Heart left ventricle (tissue), 16 donors: Measurements from ENCODE around the gene ILF2. TPM values are rescaled to one million over a fixed set of nuclear protein-coding genes. Genes with fewer than 3 reads are reported as not detected.

Experiments used
- ATAC-seq, 4 donors: fragments of 200-7000 bp; cut with Tn5 transposase; one replicate each; pipeline ENCODE4 v1.9.1; 2020 to 2022; ENCODE audit warnings: moderate library complexity in 4 of 4, mild to moderate bottlenecking in 3 of 4, moderate number of reproducible peaks in 1 of 4
- DNase-seq, 5 donors: peaks; one replicate each; pipeline ENCODE4 v3.0.0-alpha.2; 2020
- H3K27ac ChIP-seq, 12 donors: fragments of 200-600 bp; sonication (generic) in 4 of 12; one replicate each; pipeline versions ENCODE4 v1.5.0 to v1.8.0; 2016 to 2022; ENCODE audit warnings: mild to moderate bottlenecking in 2 of 12
- H3K27me3 ChIP-seq, 9 donors: fragments of 200-600 bp; sonication (generic) in 2 of 9; one replicate each; pipeline versions ENCODE4 v1.5.1 to v1.8.0; 2016 to 2022; ENCODE audit warnings: mild to moderate bottlenecking in 3 of 9
- H3K36me3 ChIP-seq, 9 donors: fragments of 200-600 bp; sonication (generic) in 2 of 9; one replicate each; pipeline versions ENCODE4 v1.5.0 to v1.8.0; 2018 to 2022; ENCODE audit warnings: mild to moderate bottlenecking in 2 of 9
- H3K4me1 ChIP-seq, 12 donors: fragments of 200-600 bp; sonication (generic) in 4 of 12; one replicate each; pipeline versions ENCODE4 v1.5.0 to v1.8.0; 2016 to 2022; ENCODE audit warnings: mild to moderate bottlenecking in 3 of 12
- H3K4me3 ChIP-seq, 12 donors: fragments of 200-600 bp; sonication (generic) in 4 of 12; one replicate each; pipeline versions ENCODE4 v1.5.0 to v1.8.0; 2017 to 2022; ENCODE audit warnings: mild to moderate bottlenecking in 9 of 12, moderate library complexity in 4 of 12
- H3K9me3 ChIP-seq, 12 donors: fragments of 200-600 bp; sonication (generic) in 4 of 12; one replicate each; pipeline versions ENCODE4 v1.5.0 to v1.8.0; 2016 to 2022; ENCODE audit warnings: mild to moderate bottlenecking in 1 of 12
- CTCF ChIP-seq, 12 donors: fragments of 200-600 bp; sonication (generic) in 4 of 12; IDR thresholded peaks; one replicate each; pipeline versions ENCODE4 v1.5.0 to v1.8.0; 2018 to 2022; ENCODE audit warnings: antibody characterized with exemption in 12 of 12, mild to moderate bottlenecking in 5 of 12
- POLR2A ChIP-seq, 2 donors: fragments of 450-650 bp; IDR thresholded peaks; one replicate each; pipeline ENCODE4 v1.6.1; 2017; ENCODE audit warnings: antibody characterized with exemption in 2 of 2, mild to moderate bottlenecking in 2 of 2, moderate library complexity in 2 of 2
- WGBS, 4 donors: extraction: QIAGEN DNeasy Blood & Tissue Kit in 2 of 4; methylation state at CpG; one replicate each; pipeline versions ENCODE4 v1.1.5 to v1.1.7; 2013 to 2018; 5-methylcytosine and 5-hydroxymethylcytosine counted together
- intact Hi-C, 10 donors: fragments of 100-400 bp; cut with DNase I; formaldehyde crosslinking; loops; one replicate each; pipeline versions ENCODE4 v1.11.1 to v1.14.2; 2022
- polyA plus RNA-seq, 2 donors: library from polyadenylated mRNA; stranded (reverse); fragments of 200-250 nt; gene quantifications; one replicate each; pipeline ENCODE4 v1.2.3, GENCODE V29; 2013
- total RNA-seq, 9 donors: library from RNA; depleted of rRNA in 2 of 9; stranded (reverse); fragments of >200 nt in 2 of 9; fragmentation: NEBNext Ultra II Directional in 3 of 9; extraction: Animal tissue kit (Norgen Biotek cat#: 25700) in 3 of 9; gene quantifications; one replicate each; pipeline versions ENCODE4 v1.1.0 to v1.2.4, GENCODE V29; 2016 to 2023
- donor health status: ischemic (EF 13 %, LVEDD 7.1; RV severe dilation, severe dysfunction).
- donor health status: healthy with polysubstance abuse.
- donor health status: DM: no; HTN: yes; CAD: no.
- donor health status: DM: no; HTN: no; CAD: no.
- donor health status: ischemic (EF 25% LVEDD 6.9; RV normal size, moderate dysfunction).
- donor health status: ischemic (EF 25% LVEDD 5.7; RV mildly dilated, moderate dysfunction).
- donor health status: healthy.
- donor health status: DM: yes; HTN: yes; CAD: no.
- donor health status: ischemic (EF 35%, LVEDD 5.7; RV mildly dilated, moderate dysfunction).
- donor health status: nonischemic (EF 11% LVEDD 7.7; RV severe dilation, severe dysfunction).
- donor health status: DM: yes; HTN: yes; CAD: no.
- donor health status: PGD.
- donor health status: ischemic (EF 29% LVEDD 5.4; RV normal size, mild dysfunction).
- donor health status: nonischemic (EF 23%, LVEDD 6.1; RV moderate dilation, normal function).

The ILF2 gene
- total and polyA plus RNA-seq, 11 donors: 22.1 to 163 (median 74.2) TPM

DNA sequence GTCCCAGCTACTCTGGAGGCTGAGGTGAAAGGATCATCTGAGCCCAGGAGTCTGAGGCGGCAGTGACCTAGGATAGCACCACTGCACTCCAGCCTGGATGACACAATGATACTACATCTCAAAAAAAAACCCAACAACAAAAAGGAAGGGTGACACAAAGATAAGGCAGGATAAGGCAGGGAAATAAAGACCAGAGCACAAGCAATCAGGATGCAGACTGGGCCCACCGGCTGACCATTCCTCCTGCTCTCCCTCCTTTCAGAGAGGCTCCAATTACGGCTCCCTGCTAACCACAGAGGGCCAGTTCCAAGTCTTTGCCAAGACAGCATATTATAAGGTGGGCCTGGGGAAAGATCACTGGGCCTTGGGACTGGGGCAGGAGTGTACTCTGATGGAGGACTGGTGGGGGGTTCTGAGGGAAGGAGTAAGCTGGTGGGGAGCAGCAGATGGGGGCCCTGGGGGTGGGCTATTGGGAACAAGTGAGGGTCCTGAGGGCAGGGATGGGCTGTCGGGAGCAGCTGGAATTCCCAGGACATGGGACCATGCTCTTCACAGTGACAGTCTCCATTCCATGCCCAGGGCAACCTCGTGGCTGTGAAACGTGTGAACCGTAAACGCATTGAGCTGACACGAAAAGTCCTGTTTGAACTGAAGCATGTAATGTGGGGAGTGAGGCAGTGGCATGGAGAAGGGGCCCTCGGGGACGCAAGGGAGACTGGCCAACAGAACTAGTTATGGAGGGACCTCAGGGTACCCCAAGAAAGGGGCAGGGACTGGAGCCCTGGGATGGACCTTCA lies 14.9 kb upstream of the ILF2 start:
- intact Hi-C loops: no loop called here
- TF ChIP-seq CTCF (IDR thresholded peaks at IDR 0.05): no peak
- no peak for TF ChIP-seq POLR2A (IDR thresholded peaks at IDR 0.05)

GRCh38 chr1:153684892-153685291 lies 14.1 kb upstream of the ILF2 start:
- ATAC-seq (no peak), DNase-seq (peak in 1 of 5 donors; percentile 44)
- peaks cover 0 to 39% (median 15%) of the 10 kb centered on the region in 9 donors for H3K36me3 ChIP-seq
- peaks cover 0 to 5% (median 0%) of the 10 kb centered on the region in 12 donors for H3K4me1 ChIP-seq
- H3K27me3 ChIP-seq: peaks cover 0 to 8% (median 0%) of the 10 kb centered on the region in 9 donors
- intact Hi-C loops: no loop called here
- H3K4me3 ChIP-seq: no peak overlapping the region
- no peak overlapping the region for H3K27ac ChIP-seq
- no peaks in the 10 kb centered on the region for H3K9me3 ChIP-seq
- 89 to 93% (median 91%) methylated on average over 12 of the region's 12 CpGs for WGBS, 4 donors
- TF ChIP-seq CTCF (IDR thresholded peaks at IDR 0.05) (no peak), POLR2A (IDR thresholded peaks at IDR 0.05) (no peak)

More for the DNA sequence above, 14.9 kb upstream of the ILF2 start:
- peaks cover 0 to 2% (median 0%) of the 10 kb centered on the region in 12 donors for H3K4me1 ChIP-seq
- H3K9me3 ChIP-seq: no peaks in the 10 kb centered on the region
- H3K4me3 ChIP-seq: no peak overlapping the region
- peaks cover 0 to 2% (median 0%) of the 10 kb centered on the region in 9 donors for H3K27me3 ChIP-seq
- no peak overlapping the region for H3K27ac ChIP-seq
- 83 to 88% (median 84%) methylated on average over 11 of the region's 11 CpGs for WGBS, 4 donors
- H3K36me3 ChIP-seq: peaks cover 0 to 40% (median 15%) of the 10 kb centered on the region in 9 donors
- ATAC-seq (no peak), DNase-seq (peak in 1 of 5 donors; percentile 15)

GRCh38 chr1:153683854-153684253 lies 13.1 kb upstream of the ILF2 start:
- Histone ChIP-seq H3K36me3 (peaks cover 0 to 39% (median 8%) of the 10 kb centered on the region in 9 donors), H3K27me3 (peaks cover 0 to 19% (median 7%) of the 10 kb centered on the region in 9 donors), H3K27ac (no peak overlapping the region), H3K9me3 (no peaks in the 10 kb centered on the region), H3K4me1 (peaks cover 0 to 11% (median 8%) of the 10 kb centered on the region in 12 donors), H3K4me3 (no peak overlapping the region)
- DNase-seq: peak in 1 of 5 donors; percentile 3
- no peak for ATAC-seq
- intact Hi-C loops: no loop called here
- TF ChIP-seq CTCF (IDR thresholded peaks at IDR 0.05) (no peak), POLR2A (IDR thresholded peaks at IDR 0.05) (no peak)
- WGBS, 4 donors: 80 to 89% (median 85%) methylated on average over 5 of the region's 5 CpGs

GRCh38 chr1:153682730-153683129 lies 11.9 kb upstream of the ILF2 start:
- no peak overlapping the region for H3K27ac ChIP-seq
- WGBS, 4 donors: 82 to 87% (median 86%) methylated on average over 7 of the region's 7 CpGs
- H3K27me3 ChIP-seq: peaks cover 0 to 28% (median 7%) of the 10 kb centered on the region in 9 donors
- intact Hi-C loops: no loop called here
- H3K9me3 ChIP-seq: no peaks in the 10 kb centered on the region
- peaks cover 0 to 33% (median 7%) of the 10 kb centered on the region in 9 donors for H3K36me3 ChIP-seq
- H3K4me3 ChIP-seq: no peak overlapping the region
- DNase-seq (peak in 1 of 5 donors; percentile 26), ATAC-seq (no peak)
- peaks cover 0 to 22% (median 16%) of the 10 kb centered on the region in 12 donors for H3K4me1 ChIP-seq
- TF ChIP-seq POLR2A (IDR thresholded peaks at IDR 0.05): no peak
- TF ChIP-seq CTCF (IDR thresholded peaks at IDR 0.05): no peak
